GM19023 (cell line): ENCODE data around the gene INTS13.
"Not testable (repeated sequence)": the region's sequence is repeated elsewhere in the genome, so short reads cannot be mapped to it uniquely, and the experiment has no call there.

ENCODE experiments used
- ATAC-seq: cut with Tn5 transposase; IDR thresholded peaks from one replicate; pipeline ENCODE4 v1.9.1; 2021; ENCODE audit warnings: mild to moderate bottlenecking, moderate library complexity; ENCODE audit not compliant: unreplicated experiment

Gene INTS13, protein sequence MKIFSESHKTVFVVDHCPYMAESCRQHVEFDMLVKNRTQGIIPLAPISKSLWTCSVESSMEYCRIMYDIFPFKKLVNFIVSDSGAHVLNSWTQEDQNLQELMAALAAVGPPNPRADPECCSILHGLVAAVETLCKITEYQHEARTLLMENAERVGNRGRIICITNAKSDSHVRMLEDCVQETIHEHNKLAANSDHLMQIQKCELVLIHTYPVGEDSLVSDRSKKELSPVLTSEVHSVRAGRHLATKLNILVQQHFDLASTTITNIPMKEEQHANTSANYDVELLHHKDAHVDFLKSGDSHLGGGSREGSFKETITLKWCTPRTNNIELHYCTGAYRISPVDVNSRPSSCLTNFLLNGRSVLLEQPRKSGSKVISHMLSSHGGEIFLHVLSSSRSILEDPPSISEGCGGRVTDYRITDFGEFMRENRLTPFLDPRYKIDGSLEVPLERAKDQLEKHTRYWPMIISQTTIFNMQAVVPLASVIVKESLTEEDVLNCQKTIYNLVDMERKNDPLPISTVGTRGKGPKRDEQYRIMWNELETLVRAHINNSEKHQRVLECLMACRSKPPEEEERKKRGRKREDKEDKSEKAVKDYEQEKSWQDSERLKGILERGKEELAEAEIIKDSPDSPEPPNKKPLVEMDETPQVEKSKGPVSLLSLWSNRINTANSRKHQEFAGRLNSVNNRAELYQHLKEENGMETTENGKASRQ

DNA sequence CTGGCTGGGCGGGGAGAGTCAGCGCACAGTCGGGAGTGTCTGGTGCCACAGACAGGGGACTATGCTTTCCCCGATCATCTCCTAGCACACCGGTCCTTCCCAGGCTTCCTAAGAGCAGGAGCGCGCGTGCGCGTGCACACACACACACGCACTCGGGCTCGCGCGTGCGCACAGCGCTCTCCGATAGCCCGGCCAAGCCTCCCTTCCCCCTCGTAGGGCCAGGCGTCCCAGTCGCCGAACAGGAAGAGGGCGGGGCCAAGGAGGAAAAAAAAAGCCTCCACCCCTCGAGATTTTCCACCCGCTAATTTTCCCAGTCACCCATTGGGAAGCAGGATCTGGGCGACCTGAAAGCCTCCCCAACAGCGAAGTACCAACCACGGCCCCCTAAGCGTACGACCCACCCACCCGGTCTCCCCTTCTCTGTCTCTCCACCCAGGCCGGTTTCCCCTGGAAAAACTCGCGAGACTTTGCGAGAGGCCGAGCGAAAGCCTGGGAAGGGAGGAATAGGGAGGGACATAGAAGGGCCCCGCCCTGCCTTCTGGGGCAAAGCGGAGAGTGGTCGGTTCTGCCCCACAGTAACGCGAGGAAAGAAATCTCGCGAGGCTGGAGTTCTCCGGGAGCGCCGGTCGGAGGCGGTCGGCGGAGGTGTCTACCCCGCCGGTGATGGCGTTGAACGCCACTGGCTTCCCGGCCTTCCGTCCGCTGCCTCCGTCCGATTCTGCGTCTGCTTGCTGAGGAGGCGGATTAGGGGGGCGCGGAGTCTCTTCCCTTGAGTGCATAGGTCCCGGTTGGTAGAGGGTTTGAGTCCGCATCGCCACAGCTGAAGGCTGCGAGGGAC, at the start of gene INTS13, which contains the start of gene FGFR1OP2:
INTS13 (minus strand) TSS at position 119 of the 838 bp plus-strand sequence. CDS start 1,178 bp downstream, outside the sequence.
FGFR1OP2 (plus strand) TSS at position 608 of the 838 bp plus-strand sequence. CDS start 15,689 bp downstream, outside the sequence.
- peak; percentile 87 for ATAC-seq

DNA sequence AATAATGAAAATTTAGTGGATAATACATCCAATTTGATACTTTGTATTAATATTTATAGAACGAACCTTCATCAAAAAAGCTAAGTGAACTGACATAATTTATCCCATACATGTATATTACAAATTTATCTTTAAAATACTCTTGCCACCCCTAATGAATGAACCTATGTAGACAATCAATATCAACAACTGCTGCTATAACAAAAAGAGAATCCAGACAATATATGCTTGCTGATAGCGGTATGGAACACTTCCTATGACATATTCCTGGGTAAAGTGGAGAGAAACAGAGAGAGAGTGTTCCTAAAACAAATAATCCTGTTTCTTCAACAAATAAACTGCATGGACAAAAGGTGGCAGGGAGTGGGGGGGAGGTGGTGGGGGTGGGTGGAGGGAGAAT, 45.1 kb upstream of the INTS13 start:
- no peak for ATAC-seq

DNA sequence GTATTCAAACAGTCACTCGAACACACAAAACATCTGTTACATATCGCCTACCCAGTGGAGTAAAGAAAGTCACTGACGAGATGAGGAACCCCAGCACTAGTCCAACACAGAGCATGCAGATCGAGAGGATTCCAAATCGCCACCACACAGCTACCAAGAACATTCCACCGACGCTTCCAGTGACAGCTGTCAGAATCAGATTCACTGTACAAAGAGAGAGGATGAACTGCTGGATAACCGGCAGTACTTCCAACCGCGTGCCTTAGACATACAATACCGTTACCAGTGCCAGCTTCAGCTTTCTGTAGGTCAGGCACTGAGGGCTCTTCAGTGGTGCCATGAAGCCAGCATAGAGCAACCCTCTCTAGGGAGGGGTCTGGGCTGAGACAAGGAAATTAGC, 42.0 kb upstream of the INTS13 start:
- ATAC-seq: no peak

DNA sequence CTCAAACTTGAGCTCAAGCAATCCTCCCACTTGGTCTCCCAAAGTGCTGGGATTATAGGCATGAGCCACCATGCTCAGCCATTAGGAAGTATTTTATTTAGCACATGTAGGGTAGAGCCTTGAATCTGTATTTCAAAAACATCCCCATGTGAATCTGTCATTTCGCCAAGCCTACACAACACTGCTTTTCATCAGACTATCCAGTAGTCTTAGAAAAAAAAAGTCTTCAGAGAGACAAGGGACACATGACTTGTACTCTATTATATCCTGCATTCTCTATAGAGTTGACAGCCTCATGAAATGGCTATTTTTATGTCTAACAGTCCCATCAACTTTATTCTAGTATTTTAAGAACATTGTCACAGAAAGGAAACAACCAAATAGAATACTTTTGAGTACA, 41.0 kb upstream of the INTS13 start:
- ATAC-seq: no peak

DNA sequence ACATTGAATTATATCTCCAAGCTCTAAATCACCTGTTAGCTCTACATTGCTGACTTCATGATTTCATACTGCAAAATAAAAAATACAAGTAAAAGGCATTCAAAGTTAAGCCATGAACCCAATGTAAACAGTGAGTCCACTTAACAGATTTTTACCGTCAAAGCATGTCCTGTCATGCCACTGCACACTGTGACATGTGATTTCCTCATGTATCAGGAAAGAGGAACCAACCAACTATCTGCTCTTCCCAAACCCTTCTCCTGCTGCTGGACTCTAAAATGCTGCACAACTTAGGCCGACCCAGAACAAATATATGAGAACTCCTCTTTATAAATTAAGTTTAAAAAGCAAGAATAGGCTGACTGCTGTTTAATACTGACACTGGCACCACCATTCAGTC, 38.9 kb upstream of the INTS13 start:
- no peak for ATAC-seq

DNA sequence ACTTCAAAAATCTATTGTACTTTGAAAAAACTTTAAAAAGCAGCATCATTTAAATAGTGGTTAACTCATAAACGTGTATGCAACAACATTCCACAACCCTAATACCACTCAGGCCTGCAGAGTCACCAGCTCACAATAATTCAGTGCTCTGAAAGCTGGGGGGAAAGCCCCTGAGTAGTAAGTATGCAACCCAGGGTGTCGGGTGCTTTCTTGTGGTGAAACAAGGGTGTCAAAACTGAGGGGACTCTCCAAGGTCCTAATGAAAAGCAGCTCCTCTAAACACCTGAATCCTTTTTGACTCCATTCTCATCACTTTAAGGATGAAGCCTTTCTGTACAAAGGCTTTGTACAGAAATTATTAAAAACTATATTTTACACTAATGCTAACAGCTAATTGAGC, 34.2 kb upstream of the INTS13 start:
- peak; percentile 99 for ATAC-seq

DNA sequence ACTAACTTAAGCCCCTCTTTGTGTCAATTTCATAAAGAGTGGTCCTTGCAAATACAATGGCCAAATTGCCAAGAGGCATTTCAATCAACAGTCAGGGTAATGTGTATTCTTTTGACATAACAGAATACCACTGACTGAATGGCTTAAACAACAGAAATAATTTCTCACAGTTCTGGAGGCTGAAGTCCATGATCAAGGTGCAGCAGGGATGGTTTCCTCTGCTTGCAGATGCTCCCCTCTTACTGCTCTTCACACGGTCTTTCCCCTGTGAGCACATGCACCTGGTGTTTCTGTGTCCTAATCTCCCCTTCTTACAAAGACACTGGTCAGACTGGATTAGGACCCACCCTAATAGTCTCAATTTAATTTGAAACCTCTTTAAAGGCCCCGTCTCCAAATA, 32.4 kb upstream of the INTS13 start:
- no peak for ATAC-seq

DNA sequence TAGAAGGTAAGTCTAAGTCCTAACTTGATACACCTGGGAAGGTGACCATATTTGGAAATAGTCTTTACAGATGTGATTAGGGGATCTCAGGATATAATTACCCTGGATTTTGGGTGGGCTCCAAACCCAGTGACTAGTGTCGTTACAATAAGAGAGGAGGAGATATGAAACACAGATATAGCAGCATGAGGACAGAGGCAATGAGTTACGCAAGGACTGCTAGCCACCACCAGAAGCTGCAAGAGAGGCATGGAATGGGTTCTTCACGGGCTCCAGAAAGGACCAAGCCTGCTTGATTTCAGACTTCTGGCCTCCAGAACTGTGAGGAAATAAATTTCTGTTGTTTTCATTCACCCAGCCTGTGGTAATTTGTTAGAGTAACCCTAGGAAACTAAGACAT, 29.1 kb upstream of the INTS13 start:
- ATAC-seq: no peak

DNA sequence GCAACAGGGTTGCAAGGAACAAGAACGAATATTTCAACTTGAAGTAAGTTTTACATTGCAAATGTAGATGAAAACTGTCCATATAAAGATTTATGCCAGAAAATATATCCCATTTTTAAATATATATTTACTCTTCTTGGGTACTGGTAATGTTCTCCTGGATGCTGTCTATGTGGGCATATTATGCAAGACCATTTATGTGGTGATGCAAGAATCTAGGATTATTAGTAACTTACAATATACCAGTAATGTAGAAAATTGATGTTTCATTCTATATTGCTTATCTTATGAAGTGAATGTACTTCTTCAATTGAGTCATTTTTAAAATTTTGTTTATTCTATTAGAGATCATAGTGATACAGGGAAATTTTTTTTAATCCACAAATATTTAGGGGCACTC, 25.6 kb upstream of the INTS13 start:
- no peak for ATAC-seq

DNA sequence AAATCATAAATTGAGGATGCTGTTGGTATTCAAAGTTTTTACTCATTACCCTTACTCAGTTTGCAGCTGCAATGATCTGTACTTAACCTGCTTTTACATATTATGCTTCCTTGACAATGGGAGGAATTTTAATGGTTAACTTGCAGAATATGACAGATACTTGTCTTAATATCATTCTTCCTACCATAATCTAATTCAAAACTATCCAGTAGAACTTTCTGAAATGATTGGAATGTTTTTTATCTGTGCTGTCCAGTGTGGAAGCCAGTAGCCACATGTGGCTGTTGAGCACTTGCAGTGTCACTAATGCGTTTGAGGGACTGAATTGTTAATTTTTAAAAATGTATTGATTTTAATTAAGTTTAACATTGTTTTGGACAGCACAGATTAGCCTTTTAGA, 24.0 kb upstream of the INTS13 start:
- no peak for ATAC-seq

DNA sequence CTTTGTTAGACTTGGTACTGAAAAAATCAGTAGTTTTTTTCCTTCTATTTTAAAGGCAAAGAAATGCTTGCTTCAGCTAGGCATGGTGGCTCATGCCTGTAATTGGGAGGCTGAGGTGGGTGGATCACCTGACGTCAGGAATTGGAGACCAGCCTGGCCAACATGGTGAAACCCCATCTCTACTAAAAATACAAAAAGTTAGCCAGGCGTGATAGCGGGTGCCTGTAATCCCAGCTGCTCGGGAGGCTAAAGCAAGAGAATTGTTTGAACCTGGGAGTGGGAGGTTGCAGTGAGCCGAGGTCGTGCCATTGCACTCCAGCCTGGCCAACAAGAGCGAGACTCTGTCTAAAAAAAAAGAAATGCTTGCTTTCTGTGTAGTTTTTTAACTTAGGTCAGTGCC, 23.6 kb upstream of the INTS13 start:
- ATAC-seq: not testable (repeated sequence)

DNA sequence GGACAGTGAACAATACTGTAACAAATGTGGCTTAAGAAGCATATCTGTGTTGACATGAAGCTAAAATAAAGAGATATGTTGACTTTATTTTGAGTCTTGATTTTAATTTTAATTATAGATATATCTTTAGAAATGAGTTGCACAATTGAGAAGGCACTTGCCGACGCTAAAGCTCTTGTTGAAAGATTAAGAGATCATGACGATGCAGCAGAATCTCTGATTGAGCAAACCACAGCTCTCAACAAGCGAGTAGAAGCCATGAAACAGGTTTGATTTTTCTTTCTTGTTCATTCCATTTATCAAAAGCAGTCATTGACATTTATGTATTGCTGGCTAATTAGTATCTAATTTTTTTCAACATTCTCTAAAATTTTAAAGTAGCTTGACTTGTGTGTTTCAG, 16.2 kb upstream of the INTS13 start:
- no peak for ATAC-seq

DNA sequence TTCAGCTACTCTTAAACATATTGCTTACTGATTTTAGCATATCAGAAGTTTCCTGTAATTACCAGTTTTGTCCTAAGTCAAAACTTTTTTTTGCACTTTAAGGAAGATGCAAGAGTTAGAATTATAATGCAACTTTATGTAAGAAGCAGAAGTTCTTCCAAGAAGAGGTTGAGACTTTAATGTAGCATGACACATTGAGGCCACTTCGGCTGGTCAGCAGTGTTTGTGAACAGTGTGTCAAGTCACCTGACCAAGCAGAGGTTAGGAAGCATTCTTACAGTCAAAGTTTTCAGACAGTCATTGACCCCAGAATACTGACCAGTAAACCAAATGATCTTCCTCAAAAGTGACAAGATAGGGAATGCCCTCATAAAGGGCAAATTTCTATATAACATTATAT, 15.7 kb upstream of the INTS13 start:
- ATAC-seq: no peak

DNA sequence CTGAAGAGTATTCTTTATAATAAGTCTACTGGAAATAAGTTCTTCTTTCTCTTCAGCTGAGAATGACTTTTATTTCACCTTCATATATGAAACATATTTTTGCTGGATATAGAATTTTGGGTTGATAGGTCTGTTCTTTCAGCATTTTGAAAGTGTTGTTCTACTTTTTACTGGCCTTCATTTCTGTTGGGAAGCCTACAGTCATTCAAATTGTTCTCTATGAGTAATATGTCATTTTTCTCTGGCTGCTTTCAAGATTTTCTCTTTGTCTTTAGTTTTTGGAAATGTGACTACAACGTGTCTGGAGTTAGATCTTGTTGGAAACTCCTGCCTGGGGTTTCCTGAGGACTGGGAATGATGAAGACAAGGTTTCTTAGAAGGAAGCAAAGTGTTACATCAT, 10.5 kb upstream of the INTS13 start:
- no peak for ATAC-seq

DNA sequence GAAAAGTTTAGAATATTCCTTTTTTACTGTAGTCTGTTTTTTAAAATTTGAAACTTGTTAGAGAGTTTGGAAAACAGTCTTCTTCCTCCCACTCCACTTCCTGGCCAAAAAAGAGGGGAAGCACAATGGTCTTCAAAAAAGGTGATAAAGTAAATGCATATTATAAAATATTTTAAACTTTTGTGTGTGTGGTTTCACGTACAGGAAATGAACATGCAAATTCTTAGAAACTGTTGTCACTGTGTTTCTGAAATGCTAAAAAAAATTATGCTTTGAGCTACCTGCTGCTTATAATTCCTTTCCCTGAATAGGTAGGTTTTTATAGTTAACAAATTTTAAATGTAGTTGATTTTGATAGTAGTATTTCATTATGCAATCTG, 3.4 kb upstream of the INTS13 start:
- no peak for ATAC-seq

DNA sequence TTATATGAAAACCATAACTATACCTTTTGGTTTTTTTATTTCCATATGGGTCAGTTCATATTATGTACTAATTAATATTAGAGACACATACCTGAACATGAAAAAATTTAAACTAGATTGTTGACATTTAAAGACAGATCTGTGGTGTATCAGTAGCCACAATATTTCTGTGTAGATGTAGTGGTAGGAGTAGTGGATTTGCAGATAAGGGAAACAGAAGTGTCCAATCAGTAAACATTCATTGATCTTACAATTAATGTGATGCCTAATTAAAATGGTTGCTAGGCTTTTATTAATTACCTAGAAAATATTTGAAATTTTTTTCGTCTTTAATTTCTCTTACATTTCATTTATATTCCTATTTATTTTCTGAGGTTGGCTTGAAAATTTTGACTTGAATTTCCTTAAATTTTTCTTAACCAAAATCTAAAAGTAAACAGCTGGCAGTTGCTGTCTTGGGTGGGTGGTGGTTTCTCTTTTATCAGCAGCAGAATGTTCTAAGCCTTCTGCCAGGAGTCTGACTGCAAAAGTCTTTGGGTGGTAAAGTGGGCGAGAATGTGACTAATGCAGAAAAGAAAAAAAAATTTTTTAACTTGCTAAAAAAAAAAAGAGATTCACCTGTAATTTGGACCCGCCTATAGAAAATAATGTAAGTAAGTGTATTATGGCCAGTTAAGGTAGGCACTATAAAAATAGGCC, 2.9 kb upstream of the INTS13 start:
- ATAC-seq: no peak

DNA sequence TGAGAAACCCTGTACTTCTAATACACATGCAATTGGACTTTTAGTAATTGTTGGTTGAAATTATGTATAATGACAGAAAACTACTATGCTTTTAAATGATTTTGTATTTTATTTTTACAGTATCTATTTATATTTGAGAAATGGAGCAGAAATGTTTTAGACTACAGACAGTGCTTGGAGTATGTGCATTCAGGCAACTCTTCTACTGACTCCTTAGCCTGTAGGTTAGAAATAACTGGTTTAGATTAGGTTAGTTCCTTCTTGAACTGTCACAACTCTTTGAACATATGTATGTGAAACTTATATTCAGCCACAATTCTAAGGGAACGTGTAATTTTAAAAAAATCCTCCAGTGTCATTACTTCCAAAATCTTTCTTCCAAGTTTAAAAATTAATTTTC, 2.2 kb upstream of the INTS13 start:
- no peak for ATAC-seq

DNA sequence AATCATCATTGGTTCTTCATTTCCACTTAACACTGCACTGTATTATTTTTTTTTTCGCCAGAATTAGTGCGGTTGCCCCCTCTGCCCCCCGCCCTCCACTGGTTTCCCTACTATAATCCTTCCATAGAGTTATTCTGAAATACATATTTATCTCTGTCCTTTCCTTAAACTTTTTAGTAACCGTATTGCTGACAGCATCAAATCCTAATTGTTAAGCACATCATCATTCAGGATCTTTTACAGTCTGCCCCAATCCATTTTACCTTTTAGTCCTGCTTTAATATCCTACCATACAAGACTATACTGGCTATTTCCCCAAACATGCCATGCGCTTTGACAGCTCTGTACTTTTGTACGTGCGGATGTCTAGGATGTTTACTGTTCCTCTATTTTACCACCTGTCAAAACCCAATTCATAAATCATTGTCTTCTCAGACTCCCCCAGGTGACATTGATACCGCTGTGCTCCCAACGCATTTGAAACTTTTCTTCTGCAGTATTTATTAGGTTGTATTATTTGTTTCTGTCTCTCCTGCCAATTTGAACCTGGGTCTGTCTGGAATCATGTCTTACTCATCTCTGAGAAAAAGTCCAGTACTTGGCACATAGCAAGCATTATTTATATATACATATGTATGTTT, 1.5 kb upstream of the INTS13 start:
- no peak for ATAC-seq

DNA sequence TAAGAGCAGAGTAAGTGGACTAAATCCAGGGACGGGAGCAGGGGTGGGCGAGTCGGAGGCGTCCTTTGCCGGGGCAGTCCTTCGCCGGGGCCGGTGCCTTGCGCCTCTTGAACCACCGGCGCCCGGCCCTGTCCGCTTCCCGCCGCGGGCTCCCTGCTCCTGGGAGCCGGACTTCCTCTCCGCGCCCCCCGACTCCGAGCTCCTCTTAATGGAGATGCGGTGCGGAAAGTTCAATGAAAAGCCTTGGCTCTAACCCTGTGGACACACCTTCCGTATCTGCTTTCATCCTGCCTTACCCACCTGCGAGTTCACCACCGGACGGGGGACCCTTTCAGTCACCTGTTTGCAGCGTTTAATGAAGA, 901 bp upstream of the INTS13 start:
- ATAC-seq: peak; percentile 24

DNA sequence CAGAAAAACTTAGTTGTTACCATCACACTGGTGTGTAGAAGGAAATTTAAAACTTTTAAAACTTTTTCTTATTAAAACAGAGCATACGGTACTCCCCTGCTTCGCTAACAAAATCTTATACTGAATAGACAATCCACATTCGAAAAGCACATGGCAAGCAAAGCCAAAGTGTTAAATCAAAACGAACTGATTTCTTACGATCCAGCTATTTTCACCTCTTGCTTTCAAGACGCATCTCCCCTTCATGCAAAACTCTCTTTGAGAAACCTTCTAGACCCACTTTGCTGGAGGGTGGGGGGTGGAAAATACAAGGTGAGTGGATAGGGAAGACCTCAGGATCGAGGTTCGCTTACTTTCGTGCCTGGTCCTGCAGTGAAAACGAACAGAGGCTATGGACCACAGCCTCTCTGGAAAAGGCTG, 328 bp downstream of the INTS13 start:
- ATAC-seq: no peak
